GM12874 (cell line): ENCODE results near the gene METTL6.

Experiments
- TF ChIP-seq, protein P1 (sequence below): IDR thresholded peaks from 2 replicates; pipeline ENCODE4 v1.5.1; 2011; ENCODE audit warnings: low read depth, mild to moderate bottlenecking, control low read depth, low read length, moderate library complexity; ENCODE audit not compliant: insufficient read depth

Gene METTL6

GRCh38 chr3:15465876-15466585, 38.7 kb upstream of the METTL6 start:
- TF ChIP-seq, protein P1, sequence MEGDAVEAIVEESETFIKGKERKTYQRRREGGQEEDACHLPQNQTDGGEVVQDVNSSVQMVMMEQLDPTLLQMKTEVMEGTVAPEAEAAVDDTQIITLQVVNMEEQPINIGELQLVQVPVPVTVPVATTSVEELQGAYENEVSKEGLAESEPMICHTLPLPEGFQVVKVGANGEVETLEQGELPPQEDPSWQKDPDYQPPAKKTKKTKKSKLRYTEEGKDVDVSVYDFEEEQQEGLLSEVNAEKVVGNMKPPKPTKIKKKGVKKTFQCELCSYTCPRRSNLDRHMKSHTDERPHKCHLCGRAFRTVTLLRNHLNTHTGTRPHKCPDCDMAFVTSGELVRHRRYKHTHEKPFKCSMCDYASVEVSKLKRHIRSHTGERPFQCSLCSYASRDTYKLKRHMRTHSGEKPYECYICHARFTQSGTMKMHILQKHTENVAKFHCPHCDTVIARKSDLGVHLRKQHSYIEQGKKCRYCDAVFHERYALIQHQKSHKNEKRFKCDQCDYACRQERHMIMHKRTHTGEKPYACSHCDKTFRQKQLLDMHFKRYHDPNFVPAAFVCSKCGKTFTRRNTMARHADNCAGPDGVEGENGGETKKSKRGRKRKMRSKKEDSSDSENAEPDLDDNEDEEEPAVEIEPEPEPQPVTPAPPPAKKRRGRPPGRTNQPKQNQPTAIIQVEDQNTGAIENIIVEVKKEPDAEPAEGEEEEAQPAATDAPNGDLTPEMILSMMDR: no peak

DNA sequence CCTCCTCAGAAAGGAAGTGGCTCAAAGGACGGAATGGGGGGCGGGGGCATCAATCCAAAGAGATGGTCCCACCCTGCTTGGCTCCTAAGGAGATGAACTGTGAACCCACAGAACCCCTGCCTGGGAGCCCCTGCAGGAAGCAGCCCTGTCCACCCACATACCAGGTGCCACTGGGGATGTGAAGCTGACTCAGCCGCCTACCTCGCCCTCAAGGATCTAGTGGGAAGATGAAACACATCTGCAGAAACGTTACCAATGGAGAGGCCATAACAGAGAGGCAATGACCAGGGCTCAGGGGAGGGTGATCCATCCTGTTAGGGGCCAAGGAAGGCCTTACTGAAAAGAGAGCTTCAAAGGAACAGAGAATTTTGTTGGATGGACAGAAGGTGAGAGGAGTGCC, 35.1 kb upstream of the METTL6 start:
- TF ChIP-seq, protein P1: no peak

GRCh38 chr3:15460891-15461531, 33.7 kb upstream of the METTL6 start:
- TF ChIP-seq, protein P1: no peak

DNA sequence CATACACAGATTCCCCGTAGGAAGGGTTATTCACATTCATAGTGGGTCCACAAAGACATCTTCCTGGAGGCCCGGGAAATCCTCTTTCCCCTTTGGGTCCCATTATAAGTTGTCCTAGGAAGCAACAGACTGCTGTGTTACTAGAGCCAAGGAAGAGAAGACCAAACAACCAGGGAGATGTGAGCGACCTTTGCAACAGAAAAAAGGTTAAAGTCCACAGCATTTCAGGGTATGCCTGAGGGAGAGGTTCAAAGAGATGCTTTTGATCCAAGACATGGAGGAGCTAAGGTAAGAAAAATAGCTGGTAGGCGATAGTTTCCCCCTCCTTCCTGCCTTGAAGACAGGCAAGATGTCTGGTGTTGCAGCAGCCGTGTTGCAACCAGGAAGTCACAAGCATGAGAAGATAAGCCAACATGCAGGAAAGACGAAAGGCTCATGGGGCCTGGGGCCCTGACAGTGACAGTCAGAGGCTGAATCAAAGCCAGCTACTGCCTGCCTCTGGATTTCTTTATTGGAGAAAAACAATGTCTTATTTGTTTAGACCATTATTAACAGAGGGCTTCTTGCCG, 31.0 kb upstream of the METTL6 start:
- TF ChIP-seq, protein P1: no peak

DNA sequence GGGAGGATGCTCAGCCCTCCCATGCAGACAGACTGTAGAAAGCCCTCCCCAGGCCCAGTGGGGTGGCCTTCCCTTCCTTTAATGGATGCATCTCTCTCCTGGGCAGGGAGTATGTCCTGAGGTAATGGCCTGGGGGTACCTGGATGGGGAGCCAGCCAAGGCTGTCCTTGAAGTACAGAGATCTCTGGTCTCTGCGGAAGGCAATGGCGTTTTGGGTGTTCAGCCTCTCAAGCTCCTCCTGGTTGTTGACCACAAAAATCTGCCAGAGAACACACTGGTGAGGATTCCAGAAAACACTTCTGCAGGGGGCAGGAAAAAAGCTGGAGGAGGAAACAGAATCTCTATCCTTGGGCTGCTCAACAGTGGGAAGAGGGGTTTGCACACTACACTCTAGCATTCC, 29.0 kb upstream of the METTL6 start:
- TF ChIP-seq, protein P1: no peak

DNA sequence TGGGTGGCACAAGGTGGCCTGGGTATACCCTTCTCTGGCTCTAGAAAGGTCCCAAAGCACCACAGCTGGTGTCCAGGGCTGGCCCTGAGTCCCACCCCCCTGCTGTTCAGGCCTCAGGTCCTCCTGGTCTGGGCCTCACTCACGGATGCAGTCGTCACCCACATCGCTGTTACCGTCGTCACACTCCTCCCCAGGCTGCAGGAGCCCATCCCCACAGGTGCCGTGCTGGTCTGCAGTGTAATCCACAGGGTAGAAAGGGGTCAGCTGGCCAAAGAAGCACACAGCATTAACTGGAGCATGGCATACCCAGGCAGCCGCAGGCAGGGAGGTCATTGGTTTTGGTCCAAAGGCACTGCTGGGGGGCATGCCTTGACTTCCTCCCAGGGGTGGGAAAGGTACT, 28.4 kb upstream of the METTL6 start:
- TF ChIP-seq, protein P1: no peak

DNA sequence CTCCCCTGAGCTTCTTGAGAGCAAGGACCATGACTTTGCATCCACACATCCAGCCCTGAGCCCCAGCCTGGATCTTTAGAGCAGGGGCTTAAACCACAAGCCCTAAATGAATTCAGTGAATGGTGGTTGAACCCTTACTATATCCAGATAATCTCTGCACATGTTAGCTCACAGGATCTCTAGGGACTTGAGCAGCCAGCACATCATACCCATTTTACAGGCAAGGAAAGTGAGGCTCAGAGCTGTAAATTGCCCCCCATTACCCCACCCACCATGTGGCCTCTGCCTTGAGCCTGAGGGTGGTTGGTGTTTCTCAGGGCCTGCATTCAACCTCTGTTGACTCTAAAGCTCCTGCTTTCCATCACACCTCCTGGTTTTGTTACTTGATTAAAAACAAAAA, 27.6 kb upstream of the METTL6 start:
- TF ChIP-seq, protein P1: no peak
